GM06990 (cell line): ENCODE results near the gene NPAS2.

Experiments used
- DNase-seq: peaks from one replicate; pipeline ENCODE4 v3.0.0-alpha.2; 2011; ENCODE audit not compliant: insufficient read length; ENCODE audit errors: extremely low read depth
- H3K27me3 ChIP-seq: replicated peaks from 2 replicates; pipeline ENCODE4 v1.6.0; 2011; ENCODE audit warnings: low read length; ENCODE audit not compliant: control insufficient read depth, insufficient read depth
- H3K36me3 ChIP-seq: 2 replicates; pipeline ENCODE4 v1.5.1; 2011; ENCODE audit warnings: low read length; ENCODE audit not compliant: control insufficient read depth, insufficient read depth
- H3K4me3 ChIP-seq: replicated peaks from 2 replicates; pipeline ENCODE4 v1.5.1; 2011; ENCODE audit warnings: low read depth, mild to moderate bottlenecking, control low read depth, low read length
- CTCF ChIP-seq: IDR thresholded peaks from 2 replicates; pipeline ENCODE4 v1.5.1; 2011; ENCODE audit warnings: low read length, control low read depth, mild to moderate bottlenecking, inconsistent platforms; ENCODE audit not compliant: insufficient read depth, poor library complexity, severe bottlenecking

The NPAS2 gene

GRCh38 chr2:100783987-100784386 lies 36.0 kb upstream of the NPAS2 start:
- no peak for DNase-seq
- no peak for TF ChIP-seq CTCF

GRCh38 chr2:100784681-100785080 lies 35.3 kb upstream of the NPAS2 start:
- DNase-seq, result no peak
- no peaks in the 10 kb centered on the region for H3K36me3 ChIP-seq
- no peak for TF ChIP-seq CTCF
- H3K27me3 ChIP-seq, result no peaks in the 10 kb centered on the region; the same call in 1 of the 2 replicates
- no peak overlapping the region for H3K4me3 ChIP-seq

More at GRCh38 chr2:100783987-100784386, 36.0 kb upstream of the NPAS2 start:
- H3K4me3 ChIP-seq, result no peak overlapping the region
- H3K36me3 ChIP-seq, result no peaks in the 10 kb centered on the region
- H3K27me3 ChIP-seq, result no peaks in the 10 kb centered on the region; the same call in 1 of the 2 replicates

GRCh38 chr2:100785626-100786296 lies 34.2 kb upstream of the NPAS2 start:
- Histone ChIP-seq H3K4me3 (no peak overlapping the region), H3K27me3 (no peaks in the 10 kb centered on the region; the same call in 1 of the 2 replicates), H3K36me3 (no peaks in the 10 kb centered on the region)
- no peak for TF ChIP-seq CTCF
- DNase-seq, result no peak

- no peak overlapping the region for H3K4me3 ChIP-seq
- no peak for DNase-seq
- H3K27me3 ChIP-seq, result no peaks in the 10 kb centered on the region; the same call in 1 of the 2 replicates
- no peaks in the 10 kb centered on the region for H3K36me3 ChIP-seq
- TF ChIP-seq CTCF, result no peak
Measured at GRCh38 chr2:100786297-100786658, 33.7 kb upstream of the NPAS2 start.

- TF ChIP-seq CTCF, result no peak
- Histone ChIP-seq H3K4me3 (no peak overlapping the region), H3K27me3 (no peaks in the 10 kb centered on the region; the same call in 1 of the 2 replicates), H3K36me3 (no peaks in the 10 kb centered on the region)
- DNase-seq, result no peak
Measured at GRCh38 chr2:100786985-100787384, 33.0 kb upstream of the NPAS2 start.
